Measurements from ENCODE around the gene AKR1C2.
"Not testable (repeated sequence)": the region's sequence is repeated elsewhere in the genome, so short reads cannot be mapped to it uniquely, and the experiment has no call there.

The AKR1C2 gene

GRCh38 chr10:4961558-4961957 is 42.1 kb downstream of the AKR1C2 start:
- DNase-seq (ENCODE audit: low read depth, low spot score): not testable (repeated sequence)

DNA sequence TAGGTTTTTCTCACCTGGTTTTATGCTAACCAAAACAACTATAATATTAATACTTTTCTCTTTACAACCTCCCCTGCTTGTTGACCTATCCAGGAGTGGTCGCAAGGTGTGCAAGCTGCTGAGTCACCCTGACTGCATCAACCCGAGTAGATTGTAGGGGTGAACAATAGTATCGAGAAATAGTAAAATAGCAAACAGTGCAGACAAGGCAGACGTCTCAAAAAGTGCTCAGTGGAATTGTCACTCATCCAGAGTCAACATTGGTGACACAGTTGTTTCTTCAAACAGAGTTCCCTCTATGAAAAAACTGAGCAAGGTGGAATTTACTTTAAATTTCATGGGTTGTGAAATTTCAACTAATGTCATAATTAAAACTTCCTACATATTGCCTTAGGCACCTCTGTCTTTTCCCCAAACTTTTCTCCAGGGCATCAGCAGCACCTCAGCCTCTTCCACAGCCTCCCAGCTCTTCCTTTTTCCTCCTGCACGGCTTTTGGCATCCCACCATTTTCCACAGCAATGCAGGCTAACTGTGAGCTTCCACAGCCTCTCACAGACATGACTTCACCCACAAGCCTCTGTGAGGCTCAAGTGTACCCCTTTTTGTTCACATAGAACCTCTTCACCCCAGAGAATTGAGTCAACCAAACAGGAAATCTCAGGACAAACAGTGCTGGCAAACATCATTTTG is 46.6 kb downstream of the AKR1C2 start:
- DNase-seq (ENCODE audit: low read depth, low spot score): not testable (repeated sequence)

- DNase-seq (ENCODE audit: low read depth, low spot score): not testable (repeated sequence)
Measured at GRCh38 chr10:4956088-4956487, 47.6 kb downstream of the AKR1C2 start.

DNA sequence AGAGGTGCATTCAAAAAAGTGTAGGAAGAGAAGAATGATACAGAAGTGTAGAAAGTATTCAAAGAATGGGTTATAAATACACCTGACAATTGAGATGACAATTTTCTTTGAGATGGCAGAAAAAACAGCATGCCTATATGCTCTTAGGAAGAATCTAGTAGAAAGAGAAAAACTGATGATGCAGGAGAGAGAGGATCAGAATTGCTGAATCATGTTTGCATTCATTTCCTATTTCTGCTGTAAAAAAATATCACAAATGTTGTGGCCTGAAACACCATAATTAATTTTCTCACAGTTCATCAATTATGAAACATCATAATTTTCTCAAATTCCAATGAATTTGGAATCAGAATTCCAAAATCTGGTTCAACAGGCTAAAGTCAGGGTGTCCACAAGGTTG is 50.3 kb downstream of the AKR1C2 start:
- no peak for DNase-seq (ENCODE audit: low read depth, low spot score)

DNA sequence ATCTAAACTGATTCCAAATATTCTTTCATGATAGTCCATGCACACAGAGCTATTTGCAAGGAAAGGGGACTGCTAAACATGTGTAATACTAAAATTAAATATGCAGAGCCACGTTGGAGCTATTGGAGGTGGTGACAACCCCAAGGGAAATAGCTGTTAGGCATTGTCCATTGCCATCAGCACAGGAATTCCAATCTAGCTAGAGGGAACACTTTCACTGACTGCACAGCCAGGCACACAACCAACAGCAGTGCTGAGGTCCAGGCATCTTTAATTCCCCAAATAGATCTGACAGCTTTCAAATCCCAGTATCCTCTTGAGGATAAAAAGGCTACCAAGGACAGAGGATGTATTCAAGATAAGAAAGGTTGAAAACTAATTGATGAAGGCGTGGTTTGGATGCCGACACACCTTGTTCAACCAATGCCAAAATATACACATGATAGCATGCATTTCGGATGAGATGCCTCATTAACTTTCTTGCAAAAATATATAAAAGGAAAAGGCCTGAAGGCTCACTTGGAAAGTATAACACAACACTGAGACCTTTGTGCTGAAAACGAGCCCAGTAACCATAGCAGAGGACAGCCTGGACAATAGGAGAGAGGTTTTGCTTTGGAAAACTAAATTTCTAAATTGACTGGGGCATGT is 52.0 kb downstream of the AKR1C2 start:
- DNase-seq (ENCODE audit: low read depth, low spot score): not testable (repeated sequence)

DNA sequence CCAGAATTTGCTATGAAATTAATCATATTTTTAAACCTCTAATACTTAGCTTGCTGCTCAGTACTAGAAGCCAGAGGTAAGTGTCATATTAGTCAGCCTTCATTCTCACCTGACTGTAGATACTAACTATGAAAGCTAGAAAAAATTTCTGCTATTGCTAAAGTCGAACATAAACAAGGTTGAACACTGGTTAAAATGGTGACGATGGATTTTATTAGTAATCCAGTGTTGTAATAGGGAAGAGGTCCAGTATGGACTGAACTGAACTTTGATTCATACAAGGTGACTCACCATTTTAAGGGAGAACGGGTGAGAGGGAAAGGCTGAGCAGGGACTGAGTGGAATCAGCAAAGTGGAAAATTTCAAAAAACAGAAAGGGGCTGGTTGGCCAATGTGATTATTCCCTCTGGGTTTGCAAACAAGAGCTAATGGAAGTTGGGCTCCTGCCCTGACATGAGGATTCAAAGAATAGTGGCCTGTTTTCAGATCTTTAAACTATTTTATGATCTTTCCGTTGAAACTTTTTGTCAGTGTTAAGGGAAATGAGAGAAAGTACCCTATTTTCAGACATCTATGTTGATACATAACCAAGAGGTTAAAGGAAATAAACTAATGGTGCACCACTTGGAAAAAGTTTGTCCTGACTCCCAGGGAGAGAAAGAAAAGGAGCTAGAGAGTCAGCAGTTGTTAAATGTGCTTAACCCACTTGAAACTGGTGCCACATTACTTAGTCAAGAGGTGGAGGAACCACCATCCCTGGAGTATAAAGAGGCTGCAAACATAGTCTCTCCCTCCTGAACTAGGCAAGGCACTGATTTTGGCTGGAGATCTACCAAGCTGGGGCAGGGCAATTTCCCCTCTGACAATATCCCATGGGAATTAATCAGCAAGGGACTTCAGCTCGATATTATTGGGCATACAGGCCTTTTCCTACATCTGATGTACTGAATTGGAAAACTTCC is 55.7 kb downstream of the AKR1C2 start:
- DNase-seq (ENCODE audit: low read depth, low spot score): no peak

DNA sequence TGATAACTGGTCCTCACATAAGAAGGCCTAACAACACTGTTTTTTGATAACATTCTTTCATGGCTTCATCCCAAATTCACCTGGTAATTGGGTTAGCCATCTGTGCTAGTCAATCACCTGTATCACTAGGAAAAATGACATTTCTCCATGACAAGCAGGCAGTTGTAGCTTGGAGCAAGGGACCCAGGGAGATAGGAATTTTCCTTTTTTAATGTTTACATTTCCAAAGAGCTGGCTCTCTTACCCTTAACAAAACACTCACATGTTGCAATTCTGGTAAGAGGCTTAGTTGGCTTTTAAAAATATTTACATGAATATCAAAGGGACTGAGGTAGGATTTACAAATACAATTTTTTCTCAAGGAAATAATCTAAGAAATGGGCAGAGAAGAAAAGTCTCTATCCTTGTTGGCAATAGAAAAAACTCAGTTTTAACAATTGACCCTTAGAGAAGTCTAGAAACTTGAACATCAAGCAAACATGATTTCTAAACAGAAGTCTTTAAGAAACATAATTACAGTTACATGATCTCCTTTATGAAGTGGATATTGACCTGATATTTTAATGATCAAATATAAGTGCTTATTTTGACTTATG is 56.5 kb downstream of the AKR1C2 start:
- no peak for DNase-seq (ENCODE audit: low read depth, low spot score)

GRCh38 chr10:4945766-4946717 is 57.6 kb downstream of the AKR1C2 start:
- DNase-seq (ENCODE audit: low read depth, low spot score): no peak

- DNase-seq (ENCODE audit: low read depth, low spot score): peak; percentile 28
Measured at GRCh38 chr10:4944841-4945240, 58.8 kb downstream of the AKR1C2 start.

DNA sequence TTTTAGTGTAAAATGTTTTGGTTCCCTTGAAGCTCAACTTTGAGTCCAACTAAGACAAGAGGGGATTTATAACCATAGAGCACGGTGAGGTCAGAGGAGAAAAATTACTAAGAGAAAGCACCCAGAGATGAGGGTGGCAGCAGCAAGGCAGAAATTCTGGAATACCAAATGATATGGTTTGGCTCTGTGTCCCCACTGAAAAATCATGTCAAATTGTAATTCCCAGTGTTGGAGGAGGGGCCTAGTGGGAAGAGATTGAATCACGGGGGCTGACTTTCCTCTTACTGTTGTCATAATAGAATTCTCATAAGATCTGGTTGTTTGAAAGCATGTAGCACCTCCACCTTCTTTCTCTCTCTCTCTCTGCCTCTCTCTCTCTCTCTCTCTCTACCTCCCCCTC is 59.8 kb downstream of the AKR1C2 start:
- DNase-seq (ENCODE audit: low read depth, low spot score): no peak

- not testable (repeated sequence) for DNase-seq (ENCODE audit: low read depth, low spot score)
Measured at GRCh38 chr10:4943416-4943815, 60.2 kb downstream of the AKR1C2 start.

DNA sequence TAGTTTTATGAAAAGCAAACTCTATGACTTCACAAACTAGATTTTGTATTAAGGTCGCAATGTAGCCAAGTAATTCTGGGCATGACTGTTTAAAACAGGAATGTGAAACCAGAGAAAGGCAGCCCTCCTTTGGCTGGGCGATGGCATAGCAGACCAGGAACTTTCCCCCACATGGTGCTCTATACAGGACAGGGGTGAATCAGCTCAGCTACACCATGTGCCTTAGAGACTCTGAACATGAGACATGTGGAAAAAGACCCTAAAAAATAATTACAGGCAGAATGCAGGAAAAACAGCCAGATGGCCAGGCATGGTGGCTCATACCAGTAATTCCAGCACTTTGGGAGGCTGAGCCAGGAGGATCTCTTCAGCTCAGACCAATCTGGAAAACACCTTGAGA is 60.7 kb downstream of the AKR1C2 start:
- DNase-seq (ENCODE audit: low read depth, low spot score): not testable (repeated sequence)

DNA sequence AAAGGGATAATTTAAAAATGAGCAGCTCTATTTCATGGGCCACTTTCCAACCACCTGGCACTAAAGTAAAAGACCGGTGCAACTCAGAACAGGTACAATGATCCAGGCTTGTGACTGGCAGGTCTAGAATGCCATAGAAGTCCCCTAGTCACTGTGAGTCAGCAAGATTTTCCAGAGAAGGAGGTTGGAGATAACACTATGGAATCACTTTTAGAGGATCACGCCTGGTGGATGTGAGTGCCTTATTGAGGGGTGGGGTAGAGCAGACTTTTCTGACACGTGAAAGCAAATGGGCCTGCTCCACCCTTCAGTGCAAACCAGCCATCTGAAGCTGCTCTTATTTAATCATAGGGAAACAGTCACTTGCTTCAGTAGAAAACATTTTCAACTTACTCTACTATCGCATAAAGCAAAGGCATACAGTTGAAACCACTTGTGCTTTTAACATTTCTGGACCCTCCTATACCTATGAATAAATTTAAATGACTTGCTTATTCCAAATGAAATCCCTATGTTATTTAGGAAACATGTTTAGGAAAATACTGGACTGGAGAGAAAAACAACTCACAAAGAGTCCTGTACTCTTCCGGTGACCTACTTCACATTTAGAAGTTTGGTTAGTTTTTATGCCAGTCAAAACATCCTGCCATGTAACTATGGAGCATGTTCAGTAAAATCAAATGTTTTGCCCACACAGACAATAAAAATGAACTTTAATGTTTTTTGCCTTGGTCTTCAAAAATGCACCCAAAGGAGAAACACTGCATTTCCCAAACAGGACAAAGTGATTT is 61.9 kb downstream of the AKR1C2 start:
- DNase-seq (ENCODE audit: low read depth, low spot score): no peak

- DNase-seq (ENCODE audit: low read depth, low spot score): not testable (repeated sequence)
Measured at GRCh38 chr10:4940909-4941308, 62.7 kb downstream of the AKR1C2 start.

DNA sequence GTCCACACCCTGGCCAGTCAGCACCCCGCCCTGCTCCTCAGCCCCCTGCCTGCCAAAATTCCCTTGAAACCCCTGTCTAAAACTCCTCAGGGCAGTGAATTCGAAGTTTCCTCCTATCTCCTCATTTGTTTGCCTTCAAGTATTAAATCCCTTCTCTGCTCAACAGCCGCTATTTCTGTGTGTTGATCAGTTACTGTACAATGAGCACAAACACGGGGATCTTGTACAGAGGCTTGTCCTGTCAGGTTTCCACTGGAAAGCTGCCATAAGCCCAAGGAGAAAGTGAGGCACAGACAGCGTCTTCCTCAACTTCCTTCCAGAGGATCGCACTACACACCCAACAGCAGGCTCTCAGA is 63.6 kb downstream of the AKR1C2 start:
- DNase-seq (ENCODE audit: low read depth, low spot score): not testable (repeated sequence)

- no peak for DNase-seq (ENCODE audit: low read depth, low spot score)
Measured at GRCh38 chr10:4939224-4940072, 64.2 kb downstream of the AKR1C2 start.

Measured in iPS DF 19.7 (cell line).